ENCODE results near the gene CAP2.

Gene CAP2

DNA sequence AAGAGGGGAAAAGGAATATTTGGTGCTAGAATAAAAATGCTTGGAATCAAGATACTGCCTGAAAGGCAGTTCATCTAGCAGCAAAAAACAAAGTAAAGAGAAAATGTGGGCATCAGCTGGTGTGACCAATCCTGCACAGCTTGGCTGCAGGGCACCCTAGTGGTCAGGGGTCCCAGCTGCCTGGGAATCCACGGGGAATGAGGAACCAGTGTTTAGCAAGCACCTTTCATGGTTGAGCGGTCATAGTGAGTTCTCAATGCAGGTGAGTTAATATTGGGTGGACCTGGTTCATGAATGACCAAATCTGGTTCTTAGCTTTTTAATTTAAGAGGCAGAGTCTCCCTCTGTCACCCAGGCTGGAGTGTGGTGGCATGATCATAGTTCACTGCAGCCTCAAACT is 53.3 kb downstream of the CAP2 start:
- no peak for DNase-seq

DNA sequence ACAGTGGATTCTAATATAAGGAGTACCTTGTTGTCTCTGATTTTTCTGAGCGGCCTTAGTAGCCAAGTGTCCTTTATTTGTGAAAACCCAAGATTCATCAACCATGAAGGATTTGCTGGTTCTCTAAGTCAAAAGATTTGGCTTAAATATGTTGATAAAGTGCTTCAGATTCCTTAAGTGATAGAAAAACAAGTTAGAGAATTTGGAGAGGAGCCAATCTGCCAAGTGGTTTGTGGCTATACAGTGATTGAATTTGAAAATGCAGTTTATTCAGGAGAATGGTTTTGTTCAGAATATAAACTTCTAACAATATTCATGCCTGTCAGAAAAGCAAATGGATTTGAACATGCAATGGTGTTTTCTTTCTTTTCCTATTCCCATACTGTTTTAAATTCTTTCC is 54.8 kb downstream of the CAP2 start:
- DNase-seq: no peak

DNA sequence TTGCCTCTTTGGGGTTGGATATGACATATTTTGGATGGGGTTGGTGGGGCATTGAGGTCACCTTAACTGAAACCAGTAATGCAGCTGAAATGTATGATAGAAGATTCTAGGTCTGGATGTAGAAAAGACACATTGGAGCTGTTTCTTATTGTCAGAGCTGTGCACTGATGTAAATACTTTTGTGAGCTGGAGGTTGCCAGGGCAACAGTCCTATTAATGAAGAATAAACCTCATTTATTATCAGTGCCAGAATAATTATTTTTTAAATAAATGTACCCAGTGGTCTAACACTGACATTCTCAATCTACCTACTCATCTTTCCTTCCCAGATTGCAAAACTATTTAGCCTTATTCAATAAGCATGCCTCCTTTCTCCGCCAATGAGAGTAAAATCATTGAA is 57.0 kb downstream of the CAP2 start:
- DNase-seq: no peak

DNA sequence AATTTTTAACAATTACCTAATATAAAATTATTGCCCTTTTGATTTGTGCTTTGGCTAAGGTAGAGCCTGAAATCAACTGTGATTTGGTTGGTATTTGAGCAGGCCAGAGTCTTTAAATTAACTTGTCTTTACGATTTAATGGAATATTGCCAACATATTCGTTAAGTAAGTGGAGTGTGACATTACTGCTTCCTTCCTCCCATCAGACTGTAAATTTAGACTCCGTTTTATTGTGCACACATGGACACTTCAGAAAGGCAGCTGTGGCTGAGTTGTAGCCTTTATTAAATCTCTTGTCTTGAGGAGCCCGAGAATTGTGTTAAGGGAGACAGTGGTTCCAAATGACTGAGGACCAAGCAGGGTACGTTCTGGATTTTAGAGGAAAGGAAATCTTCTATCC is 57.4 kb downstream of the CAP2 start:
- DNase-seq: no peak

DNA sequence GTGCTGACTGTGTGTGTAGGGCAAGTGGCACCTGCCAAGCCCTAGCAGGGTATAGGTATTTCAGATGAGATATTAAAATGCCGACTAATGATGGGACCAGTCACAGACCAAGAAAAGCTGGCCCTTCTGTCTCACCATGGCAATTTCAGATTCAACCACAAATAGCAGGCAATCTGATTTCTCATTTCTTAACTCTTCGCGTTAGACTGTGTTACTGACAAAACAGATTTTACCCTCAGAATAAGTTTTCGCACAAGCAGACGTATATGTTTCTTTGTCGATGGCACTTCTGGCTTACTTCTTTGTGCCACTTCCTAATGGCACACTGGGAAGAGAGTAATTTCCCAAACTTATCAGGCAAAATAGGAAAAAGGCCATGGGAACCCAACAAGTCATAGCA is 58.7 kb downstream of the CAP2 start:
- no peak for DNase-seq

DNA sequence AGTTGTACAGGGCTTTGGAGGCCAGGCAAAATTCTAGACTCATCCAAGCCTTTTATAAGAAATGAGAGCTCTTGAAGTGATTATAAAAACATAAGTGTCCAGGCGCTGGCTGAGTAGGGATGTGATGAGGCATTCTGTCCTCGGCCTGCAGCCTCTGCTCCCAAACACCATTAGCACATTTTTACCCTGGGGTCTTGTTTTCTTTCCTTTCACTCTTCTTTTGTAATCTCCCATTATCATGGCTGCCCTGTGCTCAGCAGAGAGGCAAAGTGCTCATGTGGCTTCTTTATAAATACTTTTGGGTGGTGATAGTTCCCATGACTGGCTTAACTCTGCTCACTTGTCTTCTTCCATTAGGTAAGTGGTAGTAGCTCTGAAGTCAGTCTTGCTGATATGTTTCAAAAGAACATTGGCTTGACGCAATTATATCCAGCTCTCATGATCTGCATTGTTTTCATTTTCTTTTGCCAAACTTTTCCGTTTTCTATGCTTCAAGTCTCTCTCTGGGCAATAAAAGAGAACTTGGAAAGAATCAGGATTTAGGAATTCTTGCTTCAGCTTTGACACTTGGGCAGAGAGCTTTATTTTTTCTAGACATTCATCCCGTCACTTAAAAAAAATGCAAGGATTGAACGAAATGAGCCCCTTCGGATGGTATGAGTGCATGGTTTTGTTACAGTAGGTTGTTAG is 61.1 kb downstream of the CAP2 start:
- no peak for DNase-seq

DNA sequence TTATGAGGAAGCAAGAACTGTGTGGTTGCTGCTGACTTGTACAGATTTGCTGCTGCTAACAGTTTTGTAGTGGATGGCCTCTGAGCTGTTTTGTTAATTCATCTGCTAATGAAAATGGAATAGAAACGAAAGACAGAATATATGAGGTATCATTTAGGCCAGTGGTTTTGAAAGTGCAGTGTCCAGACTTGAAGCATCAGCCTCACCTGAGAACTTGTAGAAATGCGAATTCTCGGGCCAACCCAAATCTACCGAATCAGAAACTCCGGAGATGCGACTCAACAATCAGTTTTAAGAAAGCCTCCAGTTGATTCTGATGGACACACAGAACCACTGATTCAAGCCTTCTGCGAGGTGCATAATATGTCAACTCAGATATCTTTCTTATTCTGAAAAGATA is 62.5 kb downstream of the CAP2 start:
- no peak for DNase-seq

DNA sequence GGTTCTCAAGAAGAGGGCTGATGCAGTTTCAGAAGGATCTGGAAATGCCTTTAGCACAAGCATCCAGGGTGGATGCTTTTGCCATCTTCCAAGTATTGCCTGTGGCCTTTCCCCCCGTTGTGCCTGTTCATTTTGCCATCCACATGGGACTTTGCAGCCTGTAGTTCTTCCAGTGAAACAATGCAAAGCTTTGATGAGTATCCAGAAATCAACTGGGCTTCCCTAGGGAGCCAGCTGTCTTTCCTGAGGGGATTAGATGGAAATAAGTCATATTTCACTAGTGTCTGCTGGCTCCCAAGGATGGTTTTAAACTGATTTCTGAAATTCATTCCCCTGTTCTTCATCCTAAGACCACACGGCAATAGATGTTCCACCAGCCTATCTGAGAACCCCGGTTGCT is 63.3 kb downstream of the CAP2 start:
- no peak for DNase-seq

DNA sequence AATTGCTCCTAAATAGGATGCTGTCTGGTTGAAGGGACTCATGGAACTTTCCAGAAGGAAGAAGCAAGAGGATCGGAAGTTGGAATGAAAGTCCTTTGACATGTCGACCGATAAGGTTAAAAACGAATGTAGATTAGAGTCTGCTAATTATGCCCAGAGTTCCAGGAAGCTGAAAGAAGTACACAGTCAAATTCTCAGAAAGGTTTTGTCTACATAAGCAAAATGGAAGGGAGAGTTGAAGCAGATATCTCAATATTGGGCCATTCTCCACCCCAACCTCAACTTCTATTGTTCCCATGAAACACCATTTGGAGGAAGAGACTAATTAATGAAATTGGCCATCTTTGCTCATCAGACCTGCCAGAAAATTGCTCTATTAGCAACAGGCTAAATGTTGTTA is 64.0 kb downstream of the CAP2 start:
- DNase-seq: no peak

DNA sequence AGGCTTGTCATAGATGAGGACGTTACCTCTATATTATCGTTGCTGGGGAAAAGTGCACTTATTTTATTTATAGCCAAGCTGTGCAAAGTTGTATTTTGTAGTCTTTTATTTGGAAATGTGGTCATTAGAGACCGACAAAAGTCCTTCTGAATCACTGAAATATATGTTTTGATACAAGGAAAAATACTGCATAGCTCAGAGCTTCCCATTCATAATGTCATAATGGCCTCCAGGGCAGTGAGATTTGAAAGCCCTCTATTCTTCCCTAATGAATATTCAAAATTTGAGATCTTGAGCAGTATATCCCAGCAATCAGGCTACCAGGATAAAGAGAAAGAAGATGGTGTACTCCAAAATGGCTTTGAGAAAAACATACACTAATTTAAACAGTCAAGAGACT is 64.6 kb downstream of the CAP2 start:
- DNase-seq: no peak

DNA sequence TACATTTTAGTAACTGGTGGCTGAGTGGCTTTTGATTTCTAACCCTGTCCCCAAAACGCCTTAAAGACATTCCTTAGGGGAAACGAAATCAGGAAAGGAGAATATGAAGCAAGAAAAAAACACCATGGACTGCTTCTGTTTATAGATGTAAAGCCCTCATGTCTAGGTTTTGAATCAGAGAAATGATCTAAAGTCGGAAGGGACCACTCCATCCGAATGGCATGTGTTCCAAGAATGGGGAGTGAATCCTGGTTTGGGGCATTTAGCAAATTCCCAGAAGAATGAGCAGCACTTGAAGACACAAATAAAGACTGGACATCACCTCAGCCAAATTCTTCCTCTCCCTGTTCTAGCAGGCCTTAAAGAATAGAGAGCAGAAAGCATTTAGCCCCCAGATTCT is 65.6 kb downstream of the CAP2 start:
- no peak for DNase-seq

DNA sequence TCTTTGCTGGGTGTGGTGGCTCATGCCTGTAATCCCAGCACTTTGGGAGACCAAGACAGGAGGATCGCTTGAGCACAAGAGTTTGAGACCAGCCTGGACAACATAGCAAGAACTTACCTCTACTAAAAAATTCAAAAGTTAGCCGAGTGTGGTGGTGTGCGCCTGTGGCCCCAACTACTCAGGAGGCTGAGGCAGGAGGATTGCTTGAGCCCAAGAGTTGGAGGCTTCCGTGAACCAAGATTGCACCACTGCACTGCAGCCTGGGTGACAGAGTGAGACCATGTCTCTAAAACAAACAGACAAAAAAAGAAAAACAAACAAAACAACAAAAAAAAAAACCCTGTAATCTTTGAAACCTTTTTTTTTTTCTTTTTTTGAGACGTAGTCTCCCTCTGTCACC is 67.5 kb downstream of the CAP2 start:
- DNase-seq: no peak

DNA sequence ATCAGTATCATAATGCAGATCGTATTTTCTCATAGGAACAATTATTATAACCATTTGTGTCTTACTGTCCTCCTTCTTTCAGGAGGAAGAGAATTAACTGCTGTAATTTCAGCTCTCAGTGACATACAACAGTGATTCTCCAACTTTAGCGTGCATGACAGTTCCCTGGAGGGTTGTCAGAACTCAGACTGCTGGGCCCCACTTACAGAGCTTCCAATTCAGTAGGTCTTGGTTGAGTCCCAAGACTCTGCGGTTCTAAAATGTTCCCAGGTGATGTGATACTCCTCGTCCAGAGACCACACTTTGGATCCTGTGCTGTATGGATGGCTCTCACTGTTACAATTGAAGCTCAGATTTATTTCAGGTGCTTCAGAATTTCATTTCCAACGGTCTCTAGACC is 72.8 kb downstream of the CAP2 start:
- no peak for DNase-seq

DNA sequence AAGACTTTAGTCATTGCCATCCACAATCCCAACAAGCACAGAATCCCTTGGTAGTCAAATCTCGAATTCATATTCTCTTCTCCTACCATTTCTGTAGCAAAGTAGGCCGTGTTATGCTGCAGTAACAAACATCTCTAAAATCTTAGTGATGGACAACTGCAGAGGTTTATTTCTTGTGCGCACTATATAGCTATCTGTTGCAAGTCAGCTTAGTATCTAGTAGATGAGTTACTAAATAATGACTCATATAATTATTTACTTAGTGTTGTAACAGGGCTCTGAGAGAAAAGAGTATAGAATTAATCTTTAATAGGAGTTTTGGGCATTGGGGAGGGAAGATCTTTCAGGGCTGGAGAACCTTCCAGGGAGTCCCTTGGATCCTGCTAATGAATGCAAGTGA is 73.3 kb downstream of the CAP2 start:
- no peak for DNase-seq

DNA sequence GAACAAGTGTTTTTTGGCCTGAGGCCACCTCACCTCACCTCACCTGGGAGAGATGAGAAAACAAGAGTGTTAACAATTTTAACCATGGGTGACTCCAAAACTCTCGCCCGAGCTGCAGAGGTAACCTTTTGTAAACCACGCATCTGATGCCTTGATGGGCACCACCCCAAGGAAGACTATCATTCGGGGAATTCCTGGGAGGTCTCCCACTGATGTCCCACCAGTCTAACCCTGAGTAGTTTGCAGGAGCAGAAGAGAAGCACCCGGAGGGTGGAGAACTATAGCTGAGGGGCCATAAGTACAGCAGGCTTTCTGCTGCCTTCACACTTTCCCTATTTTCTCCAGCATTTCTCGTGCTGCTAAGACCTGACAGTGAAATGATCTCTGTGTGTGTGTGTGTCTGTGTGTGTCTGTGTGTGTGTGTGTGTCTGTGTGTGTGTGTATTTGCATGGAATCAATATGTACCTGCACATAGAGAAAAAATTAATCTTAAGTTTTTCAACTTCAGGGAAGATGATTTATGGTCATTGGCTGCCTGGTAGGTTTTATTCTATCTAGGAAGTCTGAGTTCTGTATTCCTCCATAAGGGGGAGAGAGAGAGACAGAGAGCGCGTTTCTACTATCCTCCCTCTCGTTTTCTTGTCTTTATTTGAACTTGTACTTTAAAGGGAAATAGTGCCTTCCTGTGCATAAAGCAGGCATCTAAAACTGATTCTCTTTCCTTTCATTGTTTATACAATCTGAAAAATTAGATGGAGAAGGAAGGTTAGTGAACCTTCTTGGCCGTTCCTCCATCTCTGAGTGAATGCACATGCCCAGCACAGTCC is 75.8 kb downstream of the CAP2 start:
- no peak for DNase-seq

DNA sequence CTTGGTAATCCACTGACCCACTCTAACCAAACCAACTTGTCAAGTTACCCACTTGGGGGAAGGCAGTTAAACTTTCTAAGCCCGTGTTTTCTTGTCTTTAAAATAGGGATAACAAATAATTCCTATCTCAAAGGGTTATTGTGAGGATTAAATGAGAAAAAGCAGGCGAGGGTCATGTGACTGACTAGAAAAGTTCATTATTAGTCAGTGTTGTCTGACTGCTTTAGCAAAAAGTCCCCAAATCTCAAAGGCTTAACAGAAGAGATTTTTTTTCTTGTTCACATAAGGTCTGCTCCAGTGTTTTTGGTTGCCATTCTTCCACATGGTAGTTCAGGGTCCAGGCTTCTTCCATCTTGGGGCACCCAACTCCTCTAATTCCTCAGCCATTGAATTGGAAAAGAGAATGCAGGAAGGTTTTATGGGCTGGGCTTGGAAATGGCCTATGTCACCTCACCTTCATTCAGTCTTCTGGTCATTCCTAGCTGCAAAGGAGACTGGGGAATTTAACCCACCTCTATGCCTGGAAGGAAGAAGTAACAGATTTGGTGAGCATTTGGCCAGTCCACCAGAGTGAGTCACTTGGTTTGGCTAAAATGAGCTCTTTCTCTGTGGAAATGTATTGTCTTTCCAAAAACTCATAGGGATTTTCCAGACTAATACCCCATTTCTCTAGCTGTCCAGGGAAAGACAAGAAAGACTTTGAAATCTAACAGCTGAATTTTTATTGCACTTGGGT is 77.0 kb downstream of the CAP2 start:
- DNase-seq: no peak

DNA sequence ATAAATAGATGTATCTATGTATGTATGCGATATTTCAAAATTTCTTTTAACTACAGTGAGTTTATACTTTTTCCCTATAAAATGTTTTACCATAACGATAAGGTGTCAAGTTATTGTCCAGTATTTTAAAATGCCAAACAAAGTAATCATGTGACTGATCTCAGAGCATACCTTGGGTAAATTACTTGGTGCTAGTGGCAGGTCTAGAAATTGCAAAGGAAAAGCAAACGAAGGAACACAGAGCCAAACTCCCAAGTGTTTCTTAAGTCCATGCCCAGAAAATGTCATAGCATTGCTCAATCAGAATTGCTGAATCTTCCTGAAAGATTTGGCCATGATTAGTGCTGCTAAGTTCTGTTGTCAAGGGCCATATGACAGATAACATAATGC is 77.5 kb downstream of the CAP2 start:
- DNase-seq: no peak

DNA sequence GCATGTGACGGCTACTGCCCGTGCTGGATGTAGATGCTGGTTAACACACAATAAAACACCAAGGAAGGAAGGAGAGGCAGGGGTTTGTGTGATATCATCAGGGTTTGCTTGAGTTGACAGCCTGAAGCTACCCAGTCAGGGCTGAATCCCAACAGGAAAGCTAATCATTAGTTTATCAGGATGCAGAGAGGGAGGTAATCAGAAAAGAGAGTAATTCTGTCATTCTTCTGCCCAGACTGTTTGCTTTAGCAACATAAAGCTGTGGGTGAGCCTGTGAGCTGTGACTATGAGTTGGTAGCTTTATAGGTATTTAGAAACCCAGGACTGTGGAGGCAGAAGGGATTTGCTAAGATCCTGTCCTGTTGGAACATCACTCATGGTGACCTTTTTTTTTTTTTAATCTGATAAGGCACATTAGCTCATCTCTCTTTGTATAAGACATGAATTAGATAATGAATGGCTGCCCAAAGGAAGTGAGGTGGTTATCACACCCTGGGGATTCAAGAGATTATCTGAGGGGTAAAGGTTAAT is 79.3 kb downstream of the CAP2 start:
- DNase-seq: no peak

DNA sequence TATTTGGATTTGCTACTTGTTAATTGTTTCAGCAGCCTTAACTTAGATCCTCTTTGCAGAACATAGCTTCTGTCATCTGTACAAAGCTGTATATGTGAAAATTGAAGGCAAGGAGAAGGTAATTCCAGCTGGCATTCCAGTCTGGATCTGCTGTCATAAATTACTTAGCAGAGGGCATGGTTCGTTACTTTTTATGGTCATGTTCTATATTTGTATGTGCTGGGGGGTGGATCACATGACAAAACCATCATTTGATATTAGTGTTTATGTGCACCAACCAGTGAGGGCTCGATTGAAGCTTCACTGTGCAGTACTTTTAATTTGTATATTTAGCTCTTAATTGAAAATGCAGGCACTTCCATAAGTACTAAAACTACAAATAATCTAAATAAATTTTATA is 80.2 kb downstream of the CAP2 start:
- no peak for DNase-seq

DNA sequence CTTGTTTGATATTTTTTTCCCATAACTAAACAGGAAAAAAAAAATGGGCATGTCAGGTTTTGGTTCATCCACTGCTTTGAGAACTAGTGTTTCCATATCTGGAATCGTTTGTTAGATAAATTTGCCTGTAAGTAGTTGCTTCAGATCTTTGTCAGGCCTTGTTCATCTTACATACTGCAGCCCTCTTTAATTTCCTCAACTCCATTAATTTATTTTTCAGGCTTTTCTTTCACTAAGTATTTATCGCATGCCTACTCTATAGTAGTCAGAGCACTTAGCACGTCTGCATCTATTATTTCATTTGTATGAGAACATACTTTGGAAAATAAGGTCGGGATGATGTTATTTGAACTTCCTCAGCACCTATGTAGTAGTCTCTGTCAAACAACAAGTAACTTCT is 80.9 kb downstream of the CAP2 start:
- no peak for DNase-seq

DNA sequence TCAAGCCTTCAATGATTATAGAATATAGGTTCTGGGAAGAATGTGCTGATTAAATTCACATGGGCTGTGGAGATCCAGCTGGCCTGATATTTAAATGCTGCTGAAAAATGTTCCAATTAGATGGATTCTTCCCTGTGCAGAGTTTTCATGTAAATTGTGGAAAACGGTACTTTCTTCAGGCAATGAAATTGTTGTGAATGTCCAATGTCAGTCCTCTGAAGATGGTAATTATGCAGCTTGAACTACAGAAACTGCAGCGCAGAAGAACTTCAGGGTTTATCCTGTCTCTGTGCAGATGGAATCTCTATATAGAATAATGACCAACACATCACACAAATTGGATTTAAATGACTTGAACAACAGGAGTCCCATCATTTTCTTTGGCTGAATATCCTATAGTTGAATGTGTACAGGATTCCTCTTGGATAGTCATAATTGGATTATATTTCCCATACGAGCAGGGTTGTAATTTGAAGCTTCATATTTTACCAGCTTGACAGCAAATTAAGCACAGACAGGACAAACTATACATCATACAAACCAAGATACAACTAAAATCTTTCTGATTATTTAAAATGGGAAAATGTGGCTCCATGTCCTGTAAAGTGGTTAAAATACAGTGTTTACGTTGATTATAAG is 82.3 kb downstream of the CAP2 start:
- DNase-seq: no peak

DNA sequence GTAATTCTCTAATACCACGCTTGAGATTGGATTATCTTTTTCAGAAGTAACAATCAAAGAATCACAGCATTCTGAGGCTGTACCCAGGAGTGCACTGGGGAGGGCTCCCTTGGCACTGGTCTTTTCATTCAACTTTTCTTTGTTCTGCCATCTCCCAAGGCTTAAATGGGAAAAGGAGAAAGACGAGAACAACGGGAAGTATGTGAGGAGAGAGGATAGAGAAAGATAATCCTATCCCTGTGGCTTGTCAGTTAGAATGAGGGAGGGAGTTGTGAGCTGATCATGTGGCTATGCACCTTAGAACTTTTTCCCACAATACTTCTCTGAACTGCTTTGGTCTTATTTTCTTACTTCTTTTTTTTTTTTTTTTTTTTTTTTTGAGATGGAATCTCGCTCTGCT is 83.1 kb downstream of the CAP2 start:
- DNase-seq: no peak

DNA sequence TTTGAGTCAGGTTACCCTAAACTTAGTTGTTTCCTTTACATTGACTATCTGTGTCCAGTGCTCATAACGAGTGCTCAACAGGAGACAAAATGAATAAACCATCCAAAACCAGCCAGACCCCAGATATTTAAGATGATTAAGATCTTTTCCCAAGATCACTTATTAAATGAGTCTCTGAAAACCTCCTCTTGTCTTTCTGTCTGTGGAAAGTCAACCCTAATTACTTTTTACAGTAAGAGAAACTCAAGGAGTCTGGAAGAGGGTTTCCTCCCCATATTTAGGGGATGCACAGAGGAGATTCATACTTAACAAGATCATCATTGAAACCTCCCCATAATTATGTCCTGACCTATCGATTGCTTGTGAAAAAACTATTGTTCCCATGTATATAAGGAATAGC is 84.0 kb downstream of the CAP2 start:
- DNase-seq: no peak
